ENCODE data around the gene LYL1. TPM values are rescaled to one million over a fixed set of nuclear protein-coding genes. Genes with fewer than 3 reads are reported as not detected.

LYL1 gene
- total and polyA plus RNA-seq, 9 of the 15 experiments (the other 6 are each of a cell fraction or from before 2014, with no cell fraction given) = 1.3 to 266 (median 34.0) TPM

DNA sequence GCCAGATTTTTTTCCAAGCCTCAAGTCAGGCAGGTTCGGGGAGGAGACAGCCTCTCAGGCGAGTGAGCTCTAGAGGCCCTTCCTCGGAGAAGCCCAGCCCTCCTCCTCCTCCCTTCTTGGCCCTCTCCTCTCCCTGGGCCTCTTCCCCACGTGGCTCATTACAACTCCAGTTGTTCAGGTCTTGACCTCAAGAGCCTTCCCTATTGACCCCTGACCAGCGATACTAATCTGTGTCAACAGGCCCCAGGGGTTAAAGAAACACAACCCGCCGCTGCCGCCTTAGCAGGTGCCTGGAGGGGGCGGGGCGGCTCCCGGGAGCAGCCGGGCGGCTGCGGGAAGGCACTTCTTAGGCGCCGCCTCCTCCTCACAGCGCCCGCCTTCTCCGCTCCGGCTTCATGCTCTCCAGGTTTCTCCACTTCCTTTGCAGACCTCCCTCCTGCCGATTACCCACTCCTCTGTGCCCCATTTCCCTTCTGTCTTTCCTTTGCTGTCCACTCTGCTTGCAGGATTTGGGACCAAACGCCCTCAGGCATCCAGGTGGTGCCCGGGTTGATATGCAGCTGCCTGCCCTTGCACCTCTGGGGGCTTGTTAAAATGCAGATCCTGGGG is 51.0 kb downstream of the LYL1 start (continued):
- no peak for TF ChIP-seq AFF4 (CRISPR knock-in tag; IDR thresholded peaks at IDR 0.05)
- no peak for TF ChIP-seq SRSF9 (IDR thresholded peaks at IDR 0.05; ENCODE audit: borderline replicate concordance, low read depth, low read length)
- TF ChIP-seq ZC3H4 (CRISPR knock-in tag; IDR thresholded peaks at IDR 0.05; ENCODE audit: borderline replicate concordance) = no peak
- TF ChIP-seq PML (IDR thresholded peaks at IDR 0.05; ENCODE audit: low read length) = 0 out of 2 replicates have a peak, but pooled peaks have one; percentile 29
- TF ChIP-seq ZNF586 (CRISPR knock-in tag; conservative IDR thresholded peaks at IDR 0.05) = no peak
- TF ChIP-seq TCF7 (IDR thresholded peaks at IDR 0.05; ENCODE audit: borderline replicate concordance) = no peak
- TF ChIP-seq PHF20 (IDR thresholded peaks at IDR 0.05; ENCODE audit: partially characterized antibody) = no peak
- no peak for TF ChIP-seq MEF2D (tag; conservative IDR thresholded peaks at IDR 0.05; ENCODE audit: low read depth)
- no peak for TF ChIP-seq POLR2B (IDR thresholded peaks at IDR 0.05; ENCODE audit: low read depth, partially characterized antibody)
- TF ChIP-seq RHOXF2B (CRISPR knock-in tag; conservative IDR thresholded peaks at IDR 0.05) = no peak
- no peak for TF ChIP-seq SMAD2 (IDR thresholded peaks at IDR 0.05; ENCODE audit: low read depth, low read length)
- TF ChIP-seq ETV6 (IDR thresholded peaks at IDR 0.05; ENCODE audit: borderline replicate concordance in 1 of 2, low read depth in 2 of 2, low read length in 1 of 2) = no peak
- TF ChIP-seq ETV6 (CRISPR knock-in tag; IDR thresholded peaks at IDR 0.05; ENCODE audit: borderline replicate concordance) = no peak
- TF ChIP-seq ZNF766 (CRISPR knock-in tag; conservative IDR thresholded peaks at IDR 0.05) = peak; percentile 54; the same call in 1 of the 2 replicates

Data from K562 (cell line).